ENCODE measurements around the gene LMTK2.

DNA sequence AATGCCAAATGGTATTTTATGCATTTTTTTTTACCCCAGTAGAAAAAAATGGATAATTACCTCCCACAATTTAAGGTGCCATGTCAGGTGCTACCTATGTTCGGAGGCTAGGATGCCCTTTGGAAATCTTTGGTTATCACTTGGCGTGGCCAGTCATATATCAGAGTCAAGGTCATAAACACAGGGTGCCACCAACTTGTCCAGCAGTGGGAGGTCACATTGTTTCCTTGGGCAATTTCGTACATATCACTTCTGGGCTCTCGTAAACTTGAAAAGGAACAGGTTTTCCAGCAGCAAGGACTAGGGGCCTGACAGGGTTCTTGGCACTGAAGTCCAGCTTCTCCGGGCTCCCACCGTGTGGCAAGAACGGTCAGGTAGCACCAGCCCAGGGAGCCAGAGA is 56.6 kb downstream of the LMTK2 start:
- TF ChIP-seq, protein P1, sequence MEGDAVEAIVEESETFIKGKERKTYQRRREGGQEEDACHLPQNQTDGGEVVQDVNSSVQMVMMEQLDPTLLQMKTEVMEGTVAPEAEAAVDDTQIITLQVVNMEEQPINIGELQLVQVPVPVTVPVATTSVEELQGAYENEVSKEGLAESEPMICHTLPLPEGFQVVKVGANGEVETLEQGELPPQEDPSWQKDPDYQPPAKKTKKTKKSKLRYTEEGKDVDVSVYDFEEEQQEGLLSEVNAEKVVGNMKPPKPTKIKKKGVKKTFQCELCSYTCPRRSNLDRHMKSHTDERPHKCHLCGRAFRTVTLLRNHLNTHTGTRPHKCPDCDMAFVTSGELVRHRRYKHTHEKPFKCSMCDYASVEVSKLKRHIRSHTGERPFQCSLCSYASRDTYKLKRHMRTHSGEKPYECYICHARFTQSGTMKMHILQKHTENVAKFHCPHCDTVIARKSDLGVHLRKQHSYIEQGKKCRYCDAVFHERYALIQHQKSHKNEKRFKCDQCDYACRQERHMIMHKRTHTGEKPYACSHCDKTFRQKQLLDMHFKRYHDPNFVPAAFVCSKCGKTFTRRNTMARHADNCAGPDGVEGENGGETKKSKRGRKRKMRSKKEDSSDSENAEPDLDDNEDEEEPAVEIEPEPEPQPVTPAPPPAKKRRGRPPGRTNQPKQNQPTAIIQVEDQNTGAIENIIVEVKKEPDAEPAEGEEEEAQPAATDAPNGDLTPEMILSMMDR (IDR thresholded peaks at IDR 0.05): no peak
- no peak for TF ChIP-seq POLR2A (IDR thresholded peaks at IDR 0.05)
- TF ChIP-seq POLR2AphosphoS5 (IDR thresholded peaks at IDR 0.05): no peak

Measured in sigmoid colon (tissue), 4 donors.